Endodermal cell (in vitro differentiated cells): Measurements from ENCODE around the gene NOM1. TPM values are rescaled to one million over a fixed set of nuclear protein-coding genes. Genes with fewer than 3 reads are reported as not detected.

Experiments used
- DNase-seq: peaks from one replicate; pipeline ENCODE4 v3.0.0-alpha.2; 2017
- H3K27ac ChIP-seq: 2 replicates; pipeline ENCODE4 v1.5.1; 2013; ENCODE audit warnings: mild to moderate bottlenecking, low read depth, low read length, moderate library complexity
- H3K27me3 ChIP-seq: 2 replicates; pipeline ENCODE4 v1.6.1; 2013; ENCODE audit warnings: mild to moderate bottlenecking, low read length, moderate library complexity; ENCODE audit not compliant: insufficient read depth, control insufficient read depth, poor library complexity, severe bottlenecking
- H3K36me3 ChIP-seq: 2 replicates; pipeline ENCODE4 v1.7.0; 2013; ENCODE audit warnings: mild to moderate bottlenecking, low read length, moderate library complexity; ENCODE audit not compliant: control insufficient read depth, insufficient read depth
- H3K4me1 ChIP-seq: one replicate; pipeline ENCODE4 v1.7.0; 2013; ENCODE audit warnings: low read length; ENCODE audit not compliant: control insufficient read depth, insufficient read depth
- H3K4me3 ChIP-seq: 2 replicates; pipeline ENCODE4 v1.5.1; 2013; ENCODE audit warnings: mild to moderate bottlenecking, low read length, moderate library complexity
- H3K9ac ChIP-seq: 2 replicates; pipeline ENCODE4 v1.6.1; 2013; ENCODE audit warnings: mild to moderate bottlenecking, low read length, moderate library complexity; ENCODE audit not compliant: poor library complexity, severe bottlenecking; ENCODE audit errors: extremely low read depth
- H3K9me3 ChIP-seq: 2 replicates; pipeline ENCODE4 v1.6.1; 2013; ENCODE audit warnings: mild to moderate bottlenecking, low read length, moderate library complexity; ENCODE audit not compliant: control insufficient read depth
- H3K27ac Mint-ChIP-seq: 2 replicates; pipeline ENCODE4 v1.8.0; 2020; ENCODE audit warnings: mixed read lengths
- H3K27me3 Mint-ChIP-seq: 2 replicates; pipeline ENCODE4 v1.8.0; 2021; ENCODE audit warnings: mild to moderate bottlenecking, mixed read lengths; ENCODE audit not compliant: insufficient read depth
- H3K36me3 Mint-ChIP-seq: 2 replicates; pipeline ENCODE4 v1.8.0; 2020; ENCODE audit warnings: low read depth, mixed read lengths
- H3K4me1 Mint-ChIP-seq: 2 replicates; pipeline ENCODE4 v1.8.0; 2020; ENCODE audit warnings: mixed read lengths
- H3K4me3 Mint-ChIP-seq: 2 replicates; pipeline ENCODE4 v1.8.0; 2020; ENCODE audit warnings: mild to moderate bottlenecking, moderate library complexity, mixed read lengths
- H3K9me3 Mint-ChIP-seq: 2 replicates; pipeline ENCODE4 v1.8.0; 2020; ENCODE audit warnings: mild to moderate bottlenecking, mixed read lengths
- CTCF ChIP-seq: fragments of 200-600 bp; sonication (generic); conservative IDR thresholded peaks from 2 replicates; pipeline ENCODE4 v1.5.0; 2021; ENCODE audit warnings: antibody characterized with exemption, mild to moderate bottlenecking
- WGBS, 2 experiments: methylation state at CpG; one replicate each; pipeline versions ENCODE4 v1.1.5 to v1.1.7; 2013; ENCODE audit warnings: missing lambda C conversion rate in 2 of 2, mixed read lengths in 1 of 2; ENCODE audit not compliant: insufficient coverage in 1 of 2, insufficient read length in 1 of 2; 5-methylcytosine and 5-hydroxymethylcytosine counted together
- total RNA-seq, 2 donors: library from RNA; stranded (reverse); fragmentation: NEBNext Ultra II Directional in 1 of 2; extraction: Animal tissue kit (Norgen Biotek cat#: 25700) in 1 of 2; gene quantifications; 2 replicates in 1 of 2; 3 replicates in 1 of 2; pipeline ENCODE4 v1.2.1, GENCODE V29; 2021

Gene NOM1
- total RNA-seq, 2 donors from 2014 or later = 22.8 to 27.0 TPM

GRCh38 chr7:157001920-157002818 lies 52.7 kb downstream of the NOM1 start:
- peaks cover 20% of the 10 kb centered on the region for H3K4me1 Mint-ChIP-seq
- Histone ChIP-seq H3K9me3 (no peaks in the 10 kb centered on the region), H3K27me3 (peaks cover 99% of the 10 kb centered on the region), H3K4me1 (peaks cover 2% of the 10 kb centered on the region), H3K4me3 (peak overlapping the region; percentile 45), H3K9ac (no peak overlapping the region), H3K36me3 (no peaks in the 10 kb centered on the region), H3K27ac (no peak overlapping the region)
- TF ChIP-seq CTCF = no peak
- peaks cover 93% of the 10 kb centered on the region for H3K27me3 Mint-ChIP-seq
- DNase-seq = peak; percentile 67
- 10 to 11% methylated on average over 15 to 32 of the region's 32 CpGs for WGBS, 2 experiments
- H3K27ac Mint-ChIP-seq = no peak overlapping the region
- no peaks in the 10 kb centered on the region for H3K9me3 Mint-ChIP-seq
- peak overlapping the region; percentile 28 for H3K4me3 Mint-ChIP-seq
- peaks cover 6% of the 10 kb centered on the region for H3K36me3 Mint-ChIP-seq

- H3K4me3 Mint-ChIP-seq = peak overlapping the region; percentile 34
These were observed 53.4 kb downstream of the NOM1 start for GRCh38 chr7:157002819-157003421.

GRCh38 chr7:157003445-157003755 lies 53.9 kb downstream of the NOM1 start:
- H3K9me3 Mint-ChIP-seq = no peaks in the 10 kb centered on the region
- no peak overlapping the region for H3K27ac ChIP-seq
- peaks cover 29% of the 10 kb centered on the region for H3K4me1 Mint-ChIP-seq
- peaks cover 9% of the 10 kb centered on the region for H3K4me1 ChIP-seq
- peak overlapping the region; percentile 34 for H3K4me3 Mint-ChIP-seq
- no peak for TF ChIP-seq CTCF
- H3K27me3 Mint-ChIP-seq = peaks cover 93% of the 10 kb centered on the region
- H3K27me3 ChIP-seq = peaks cover 99% of the 10 kb centered on the region
- no peaks in the 10 kb centered on the region for H3K9me3 ChIP-seq
- H3K4me3 ChIP-seq = no peak overlapping the region
- H3K9ac ChIP-seq = no peak overlapping the region
- DNase-seq = no peak
- 2% methylated on average over 6 of the region's 6 CpGs; no CpG with 5 or more reads in 1 of the 2 experiments for WGBS, 2 experiments
- no peak overlapping the region for H3K27ac Mint-ChIP-seq
- H3K36me3 ChIP-seq = no peaks in the 10 kb centered on the region
- H3K36me3 Mint-ChIP-seq = peaks cover 6% of the 10 kb centered on the region

More at GRCh38 chr7:157002819-157003421, 53.4 kb downstream of the NOM1 start:
- Histone ChIP-seq H3K36me3 (no peaks in the 10 kb centered on the region), H3K9ac (no peak overlapping the region), H3K9me3 (no peaks in the 10 kb centered on the region), H3K4me3 (peak overlapping the region; percentile 45), H3K4me1 (peaks cover 7% of the 10 kb centered on the region), H3K27ac (no peak overlapping the region), H3K27me3 (peaks cover 99% of the 10 kb centered on the region)
- H3K9me3 Mint-ChIP-seq = no peaks in the 10 kb centered on the region
- H3K27me3 Mint-ChIP-seq = peaks cover 93% of the 10 kb centered on the region
- no peak overlapping the region for H3K27ac Mint-ChIP-seq
- peaks cover 6% of the 10 kb centered on the region for H3K36me3 Mint-ChIP-seq
- TF ChIP-seq CTCF = peak; percentile 37
- peak; percentile 82 for DNase-seq
- WGBS, 2 experiments = 2 to 4% methylated on average over 19 to 47 of the region's 47 CpGs
- peaks cover 26% of the 10 kb centered on the region for H3K4me1 Mint-ChIP-seq
